ENCODE data around the gene RASGRP1.

RASGRP1 gene

DNA sequence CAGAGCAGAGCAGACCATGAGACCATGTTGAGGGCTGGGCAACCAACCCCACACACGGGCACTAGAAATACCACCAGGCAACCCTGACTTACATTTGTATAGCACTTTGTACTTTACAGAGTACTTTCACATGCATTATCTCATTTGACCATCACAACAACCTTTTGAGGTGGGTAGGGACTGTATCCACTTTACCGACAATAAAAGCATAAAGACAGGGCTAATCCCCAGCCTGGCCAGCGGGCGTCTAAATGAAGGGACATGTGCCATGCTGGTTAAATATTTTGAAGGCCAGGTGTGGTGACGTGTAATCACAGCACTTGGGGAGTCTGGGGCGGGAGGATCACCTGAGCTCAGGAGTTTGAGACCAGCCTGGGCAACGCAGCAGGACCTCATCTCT, 23.6 kb downstream of the RASGRP1 start:
- no peak overlapping the region for H3K4me3 ChIP-seq (ENCODE audit: low read depth, low read length)
- DNase-seq (ENCODE audit: low read depth) = no peak

GRCh38 chr15:38540510-38540909, 24.1 kb downstream of the RASGRP1 start:
- no peak for DNase-seq (ENCODE audit: low read depth)
- H3K4me3 ChIP-seq (ENCODE audit: low read depth, low read length) = no peak overlapping the region

DNA sequence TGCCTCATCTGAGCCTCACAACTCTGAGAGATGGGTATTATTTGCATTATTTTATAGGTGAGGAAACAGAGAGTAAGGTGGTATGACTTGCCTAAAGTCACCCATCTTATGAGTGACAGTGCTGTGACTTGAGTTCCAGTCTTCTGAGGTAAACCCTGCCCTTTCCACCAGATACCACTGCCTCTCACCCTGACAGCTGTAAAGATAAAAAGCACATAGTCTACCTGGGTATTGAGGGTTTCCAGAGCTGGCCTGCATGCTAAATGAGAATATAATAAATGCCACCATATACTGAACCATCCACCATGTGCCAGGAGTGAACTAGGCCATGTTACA, 25.6 kb downstream of the RASGRP1 start:
- no peak for DNase-seq (ENCODE audit: low read depth)
- H3K4me3 ChIP-seq (ENCODE audit: low read depth, low read length) = no peak overlapping the region

GRCh38 chr15:38538328-38539007, 26.1 kb downstream of the RASGRP1 start:
- no peak for DNase-seq (ENCODE audit: low read depth)
- H3K4me3 ChIP-seq (ENCODE audit: low read depth, low read length) = no peak overlapping the region

DNA sequence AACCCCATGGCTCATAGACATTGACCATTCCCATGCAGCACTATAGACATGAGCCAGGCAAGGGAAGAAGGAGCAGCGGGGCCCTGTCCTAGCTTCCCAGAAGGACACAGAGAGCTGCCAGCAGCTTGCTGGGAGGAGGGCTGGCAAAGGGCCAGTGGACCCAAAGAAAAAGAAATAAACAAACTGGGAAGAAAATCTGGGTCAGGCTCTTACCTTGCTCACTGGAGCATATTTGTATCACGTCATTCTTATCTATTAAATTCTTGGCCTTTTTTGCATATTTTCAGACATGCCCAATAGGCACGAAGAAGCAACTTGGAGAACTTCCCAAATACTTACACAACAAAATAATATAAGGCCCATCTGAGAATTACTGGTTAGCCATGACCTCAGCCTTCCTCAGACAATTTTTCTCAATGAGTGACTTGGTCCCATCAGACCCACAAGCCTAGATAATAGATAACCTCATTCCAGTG, 28.4 kb downstream of the RASGRP1 start:
- H3K4me3 ChIP-seq (ENCODE audit: low read depth, low read length) = no peak overlapping the region
- DNase-seq (ENCODE audit: low read depth) = peak; percentile 90

GRCh38 chr15:38535491-38536200, 29.0 kb downstream of the RASGRP1 start:
- peak; percentile 85 for DNase-seq (ENCODE audit: low read depth)
- no peak overlapping the region for H3K4me3 ChIP-seq (ENCODE audit: low read depth, low read length)

GRCh38 chr15:38534691-38535090, 29.9 kb downstream of the RASGRP1 start:
- no peak overlapping the region for H3K4me3 ChIP-seq (ENCODE audit: low read depth, low read length)
- no peak for DNase-seq (ENCODE audit: low read depth)

DNA sequence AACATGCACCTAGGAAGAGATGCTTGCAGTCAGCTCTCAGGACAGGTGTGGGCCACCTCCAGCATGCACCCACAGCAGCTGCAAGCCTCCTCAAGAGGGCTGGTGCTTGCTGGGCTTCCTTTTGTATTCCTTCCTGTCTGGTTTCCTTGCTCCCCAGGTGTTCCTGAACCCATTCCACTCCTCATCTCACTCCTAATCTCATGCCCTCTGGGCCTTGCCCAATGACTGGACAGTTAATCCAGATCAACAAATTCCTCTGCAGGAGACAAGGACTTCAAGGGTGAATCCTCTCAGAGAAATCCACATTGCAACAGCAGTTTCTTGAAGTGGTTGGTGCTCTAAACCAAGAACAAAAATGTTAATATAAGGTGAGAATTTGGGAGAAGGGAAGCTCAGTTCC, 30.7 kb downstream of the RASGRP1 start:
- no peak overlapping the region for H3K4me3 ChIP-seq (ENCODE audit: low read depth, low read length)
- DNase-seq (ENCODE audit: low read depth) = no peak

GRCh38 chr15:38533416-38533915, 31.1 kb downstream of the RASGRP1 start:
- DNase-seq (ENCODE audit: low read depth) = no peak
- H3K4me3 ChIP-seq (ENCODE audit: low read depth, low read length) = no peak overlapping the region

DNA sequence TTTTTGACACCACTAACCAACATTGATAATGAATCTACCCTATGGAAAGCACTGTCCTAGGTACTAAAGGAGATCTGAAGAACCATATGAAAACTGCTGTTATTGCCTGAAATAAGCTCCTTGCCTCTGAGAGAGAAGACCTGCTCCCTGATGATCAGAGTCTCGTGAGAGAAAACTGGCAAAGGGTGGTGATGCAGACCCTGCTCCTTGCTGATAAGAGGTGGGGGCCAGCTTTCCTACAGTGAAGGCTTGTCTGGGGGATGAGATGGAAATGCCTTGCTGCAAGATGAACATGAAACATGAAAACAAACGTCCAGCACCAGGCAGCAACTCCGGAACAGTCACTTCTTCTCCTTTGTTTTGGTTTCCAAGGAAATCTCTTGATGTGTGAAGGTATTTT, 31.9 kb downstream of the RASGRP1 start:
- DNase-seq (ENCODE audit: low read depth) = no peak
- no peak overlapping the region for H3K4me3 ChIP-seq (ENCODE audit: low read depth, low read length)

- no peak overlapping the region for H3K4me3 ChIP-seq (ENCODE audit: low read depth, low read length)
- DNase-seq (ENCODE audit: low read depth) = no peak
These were observed 33.1 kb downstream of the RASGRP1 start for GRCh38 chr15:38531509-38531908.

- no peak for DNase-seq (ENCODE audit: low read depth)
- H3K4me3 ChIP-seq (ENCODE audit: low read depth, low read length) = no peak overlapping the region
These were observed 34.5 kb downstream of the RASGRP1 start for GRCh38 chr15:38530113-38530512.

GRCh38 chr15:38528294-38528693, 36.3 kb downstream of the RASGRP1 start:
- no peak for DNase-seq (ENCODE audit: low read depth)
- no peak overlapping the region for H3K4me3 ChIP-seq (ENCODE audit: low read depth, low read length)

DNA sequence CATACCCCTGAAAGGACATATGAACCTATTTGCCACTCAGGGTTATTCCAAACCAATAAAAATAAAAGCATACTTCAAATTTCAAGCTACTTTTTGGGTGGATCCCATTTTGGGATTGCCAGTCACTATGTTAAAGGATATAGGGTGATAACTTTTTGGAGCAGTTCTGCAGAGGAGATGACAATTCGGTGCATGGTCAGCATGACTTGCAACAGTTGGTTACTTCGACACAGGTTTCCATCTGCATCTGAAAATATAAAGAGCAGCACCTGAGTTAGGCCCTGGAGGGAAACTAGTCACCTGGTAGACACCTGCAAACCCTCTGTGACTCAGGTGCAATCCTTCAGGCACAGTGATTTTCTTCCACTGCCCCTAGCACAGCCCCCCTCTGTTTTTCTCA, 38.5 kb downstream of the RASGRP1 start:
- H3K4me3 ChIP-seq (ENCODE audit: low read depth, low read length) = no peak overlapping the region
- no peak for DNase-seq (ENCODE audit: low read depth)

DNA sequence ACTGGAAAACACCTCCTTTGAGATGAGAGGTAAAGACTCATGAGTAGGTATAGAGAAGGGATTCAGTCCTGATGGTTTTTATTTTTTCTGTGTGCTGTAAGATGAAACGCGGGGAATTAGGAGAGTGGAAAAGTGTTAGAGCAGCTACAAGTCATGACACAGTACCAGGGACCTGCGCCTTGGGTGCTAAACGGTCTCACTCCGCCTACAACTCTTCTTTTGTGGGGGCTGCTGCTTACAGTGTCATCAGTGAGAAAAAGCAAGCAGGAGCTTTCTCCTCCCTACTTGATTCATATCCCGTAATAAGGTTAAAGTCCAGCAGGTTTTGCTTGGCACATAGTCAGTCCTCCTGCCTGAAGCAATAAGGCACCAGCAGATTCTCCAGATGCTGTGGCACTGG, 39.1 kb downstream of the RASGRP1 start:
- no peak overlapping the region for H3K4me3 ChIP-seq (ENCODE audit: low read depth, low read length)
- no peak for DNase-seq (ENCODE audit: low read depth)

- DNase-seq (ENCODE audit: low read depth) = no peak
- no peak overlapping the region for H3K4me3 ChIP-seq (ENCODE audit: low read depth, low read length)
These were observed 40.5 kb downstream of the RASGRP1 start for GRCh38 chr15:38524156-38524555.

GRCh38 chr15:38522922-38523321, 41.7 kb downstream of the RASGRP1 start:
- no peak for DNase-seq (ENCODE audit: low read depth)

GRCh38 chr15:38521316-38521715, 43.3 kb downstream of the RASGRP1 start:
- no peak for DNase-seq (ENCODE audit: low read depth)
- no peak overlapping the region for H3K4me3 ChIP-seq (ENCODE audit: low read depth, low read length)

More at GRCh38 chr15:38522922-38523321, 41.7 kb downstream of the RASGRP1 start:
- no peak overlapping the region for H3K4me3 ChIP-seq (ENCODE audit: low read depth, low read length)

- H3K4me3 ChIP-seq (ENCODE audit: low read depth, low read length) = no peak overlapping the region
- no peak for DNase-seq (ENCODE audit: low read depth)
These were observed 44.6 kb downstream of the RASGRP1 start for GRCh38 chr15:38520035-38520434.

- DNase-seq (ENCODE audit: low read depth) = no peak
These were observed 46.5 kb downstream of the RASGRP1 start for GRCh38 chr15:38518084-38518483.

More at GRCh38 chr15:38518084-38518483, 46.5 kb downstream of the RASGRP1 start:
- H3K4me3 ChIP-seq (ENCODE audit: low read depth, low read length) = no peak overlapping the region

All from skeletal muscle cell (primary cell).